K562 (cell line): ENCODE measurements around the gene NTNG1.

Experiments
- BMI1 ChIP-seq: fragments of 150-350 bp; IDR thresholded peaks from 2 replicates; pipeline ENCODE4 v1.6.1; 2014; ENCODE audit warnings: low read length
- CHD1 ChIP-seq: fragments of 200-600 bp; sonication (generic); IDR thresholded peaks from one replicate; pipeline ENCODE4 v1.6.1; 2012; ENCODE audit warnings: mild to moderate bottlenecking, moderate library complexity, low read length, inconsistent platforms
- CTCF ChIP-seq, 3 experiments: IDR thresholded peaks in 2 of 3; conservative IDR thresholded peaks in 1 of 3; 2 replicates each; pipeline ENCODE4 v1.5.1; 2011 to 2012; ENCODE audit warnings: low read length in 3 of 3, mild to moderate bottlenecking in 3 of 3, control low read depth in 2 of 3, improper control_type of control experiment in 1 of 3, inconsistent platforms in 1 of 3, low read depth in 1 of 3, mixed read lengths in 1 of 3, moderate library complexity in 1 of 3; ENCODE audit not compliant: insufficient read depth in 2 of 3
- ETV6 ChIP-seq, 3 experiments: fragments of 150-350 bp in 1 of 3; sonication (generic) in 1 of 3; formaldehyde crosslinking in 1 of 3; IDR thresholded peaks; 2 replicates each; pipeline versions ENCODE4 v1.6.1 to v1.8.0; 2014 to 2022; ENCODE audit warnings: borderline replicate concordance in 2 of 3, low read depth in 2 of 3, antibody characterized with exemption in 1 of 3, low read length in 1 of 3, mild to moderate bottlenecking in 1 of 3, missing genetic modification reagents in 1 of 3
- SP1 ChIP-seq: sonication (generic); formaldehyde crosslinking; IDR thresholded peaks from 2 replicates; pipeline ENCODE4 v1.8.1; 2022; ENCODE audit warnings: mild to moderate bottlenecking, missing genetic modification reagents
- TCF15 ChIP-seq: fragments of 250-450 bp; sonication (Bioruptor Pico); IDR thresholded peaks from 2 replicates; pipeline ENCODE4 v1.8.0; 2022; ENCODE audit warnings: moderate library complexity, mild to moderate bottlenecking, inconsistent platforms
- ZBTB7A ChIP-seq: IDR thresholded peaks from 2 replicates; pipeline ENCODE4 v1.6.1; 2011; ENCODE audit warnings: low read depth, mild to moderate bottlenecking, low read length, moderate library complexity, borderline replicate concordance; ENCODE audit not compliant: control insufficient read depth
- ZNF224 ChIP-seq: sonication (generic); formaldehyde crosslinking; IDR thresholded peaks from 2 replicates; pipeline ENCODE4 v1.8.0; 2022; ENCODE audit warnings: mild to moderate bottlenecking, missing genetic modification reagents
- ZNF75A ChIP-seq: fragments of 450-650 bp; formaldehyde crosslinking; IDR thresholded peaks from 2 replicates; pipeline ENCODE4 v1.4.0; 2020; ENCODE audit warnings: mild to moderate bottlenecking
- ZNF76 ChIP-seq: fragments of 250-450 bp; sonication (Bioruptor Pico); IDR thresholded peaks from 2 replicates; pipeline ENCODE4 v1.4.0; 2020; ENCODE audit warnings: mild to moderate bottlenecking, moderate library complexity, borderline replicate concordance
- TF ChIP-seq, protein P1 (sequence below): sonication (generic); formaldehyde crosslinking; IDR thresholded peaks from 2 replicates; pipeline ENCODE4 v1.8.0; 2023; ENCODE audit warnings: mild to moderate bottlenecking, missing genetic modification reagents

DNA sequence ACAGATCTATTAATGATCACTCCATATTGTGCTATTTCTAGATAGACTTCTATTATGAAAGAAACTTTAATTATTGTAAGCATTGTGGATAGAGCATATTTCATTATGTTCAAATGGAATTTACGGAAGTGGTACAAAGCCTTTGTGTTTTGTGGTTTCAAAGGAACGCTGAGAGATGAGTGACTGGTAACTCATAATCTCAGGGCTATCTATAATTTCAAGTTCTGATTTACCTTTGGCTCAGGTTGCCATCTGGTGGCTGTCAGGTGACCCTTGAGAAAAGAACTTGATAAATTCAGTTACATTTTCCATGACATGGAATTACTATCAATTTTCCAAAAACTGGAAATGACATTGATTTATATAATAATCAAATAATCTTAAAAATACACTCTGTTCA is 12.2 kb downstream of the NTNG1 start:
- TF ChIP-seq ZBTB7A (no peak), TCF15 (CRISPR knock-in tag) (no peak), ZNF75A (CRISPR knock-in tag) (no peak), CHD1 (no peak), ZNF224 (CRISPR knock-in tag) (no peak), CTCF (IDR thresholded peaks at IDR 0.05 in 2 of 3, conservative IDR thresholded peaks at IDR 0.05 in 1 of 3; ENCODE audit: insufficient read depth in 2 of 3, low read depth in 1 of 3, low read length in 3 of 3) (no peak; a peak in 1 of 6 replicates), BMI1 (no peak), SP1 (no peak), ZNF76 (CRISPR knock-in tag) (no peak), ETV6 (IDR thresholded peaks at IDR 0.05; ENCODE audit: borderline replicate concordance in 1 of 2, low read depth in 2 of 2, low read length in 1 of 2) (no peak), ETV6 (CRISPR knock-in tag; IDR thresholded peaks at IDR 0.05; ENCODE audit: borderline replicate concordance) (no peak)
- TF ChIP-seq, protein P1, sequence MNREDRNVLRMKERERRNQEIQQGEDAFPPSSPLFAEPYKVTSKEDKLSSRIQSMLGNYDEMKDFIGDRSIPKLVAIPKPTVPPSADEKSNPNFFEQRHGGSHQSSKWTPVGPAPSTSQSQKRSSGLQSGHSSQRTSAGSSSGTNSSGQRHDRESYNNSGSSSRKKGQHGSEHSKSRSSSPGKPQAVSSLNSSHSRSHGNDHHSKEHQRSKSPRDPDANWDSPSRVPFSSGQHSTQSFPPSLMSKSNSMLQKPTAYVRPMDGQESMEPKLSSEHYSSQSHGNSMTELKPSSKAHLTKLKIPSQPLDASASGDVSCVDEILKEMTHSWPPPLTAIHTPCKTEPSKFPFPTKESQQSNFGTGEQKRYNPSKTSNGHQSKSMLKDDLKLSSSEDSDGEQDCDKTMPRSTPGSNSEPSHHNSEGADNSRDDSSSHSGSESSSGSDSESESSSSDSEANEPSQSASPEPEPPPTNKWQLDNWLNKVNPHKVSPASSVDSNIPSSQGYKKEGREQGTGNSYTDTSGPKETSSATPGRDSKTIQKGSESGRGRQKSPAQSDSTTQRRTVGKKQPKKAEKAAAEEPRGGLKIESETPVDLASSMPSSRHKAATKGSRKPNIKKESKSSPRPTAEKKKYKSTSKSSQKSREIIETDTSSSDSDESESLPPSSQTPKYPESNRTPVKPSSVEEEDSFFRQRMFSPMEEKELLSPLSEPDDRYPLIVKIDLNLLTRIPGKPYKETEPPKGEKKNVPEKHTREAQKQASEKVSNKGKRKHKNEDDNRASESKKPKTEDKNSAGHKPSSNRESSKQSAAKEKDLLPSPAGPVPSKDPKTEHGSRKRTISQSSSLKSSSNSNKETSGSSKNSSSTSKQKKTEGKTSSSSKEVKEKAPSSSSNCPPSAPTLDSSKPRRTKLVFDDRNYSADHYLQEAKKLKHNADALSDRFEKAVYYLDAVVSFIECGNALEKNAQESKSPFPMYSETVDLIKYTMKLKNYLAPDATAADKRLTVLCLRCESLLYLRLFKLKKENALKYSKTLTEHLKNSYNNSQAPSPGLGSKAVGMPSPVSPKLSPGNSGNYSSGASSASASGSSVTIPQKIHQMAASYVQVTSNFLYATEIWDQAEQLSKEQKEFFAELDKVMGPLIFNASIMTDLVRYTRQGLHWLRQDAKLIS = no peak
